GM12865 (cell line): ENCODE data around the gene TTC22.

Experiments used
- DNase-seq: peaks from one replicate; pipeline ENCODE4 v3.0.0; 2010; ENCODE audit warnings: low read depth
- H3K4me3 ChIP-seq: 2 replicates; pipeline ENCODE4 v1.5.1; 2011; ENCODE audit warnings: mild to moderate bottlenecking, low read depth, low read length, control low read depth
- CTCF ChIP-seq: IDR thresholded peaks from 2 replicates; pipeline ENCODE4 v1.5.1; 2011; ENCODE audit warnings: low read length, control low read depth, low read depth, inconsistent platforms; ENCODE audit not compliant: insufficient read depth; ENCODE audit errors: missing control alignments

TTC22 gene

GRCh38 chr1:54838565-54839180 lies 37.5 kb upstream of the TTC22 start:
- DNase-seq = no peak
- H3K4me3 ChIP-seq = no peak overlapping the region
- TF ChIP-seq CTCF = no peak

- DNase-seq = no peak
- no peak overlapping the region for H3K4me3 ChIP-seq
- no peak for TF ChIP-seq CTCF
These were observed 36.1 kb upstream of the TTC22 start for GRCh38 chr1:54837002-54837853.

- TF ChIP-seq CTCF = no peak
- no peak for DNase-seq
- H3K4me3 ChIP-seq = no peak overlapping the region
These were observed 35.5 kb upstream of the TTC22 start for GRCh38 chr1:54836594-54836993.

- no peak for DNase-seq
- no peak for TF ChIP-seq CTCF
- no peak overlapping the region for H3K4me3 ChIP-seq
These were observed 34.8 kb upstream of the TTC22 start for GRCh38 chr1:54835970-54836369.

GRCh38 chr1:54835131-54835898 lies 34.2 kb upstream of the TTC22 start:
- no peak for DNase-seq
- H3K4me3 ChIP-seq = no peak overlapping the region
- no peak for TF ChIP-seq CTCF

GRCh38 chr1:54834007-54834541 lies 33.0 kb upstream of the TTC22 start:
- no peak for DNase-seq
- H3K4me3 ChIP-seq = no peak overlapping the region
- TF ChIP-seq CTCF = no peak
